EH (cell line): Measurements from ENCODE around the gene PNKP.

Experiments
- DNase-seq: peaks from one replicate; pipeline ENCODE4 v3.0.0-alpha.2; 2015; ENCODE audit warnings: low read depth

PNKP gene

DNA sequence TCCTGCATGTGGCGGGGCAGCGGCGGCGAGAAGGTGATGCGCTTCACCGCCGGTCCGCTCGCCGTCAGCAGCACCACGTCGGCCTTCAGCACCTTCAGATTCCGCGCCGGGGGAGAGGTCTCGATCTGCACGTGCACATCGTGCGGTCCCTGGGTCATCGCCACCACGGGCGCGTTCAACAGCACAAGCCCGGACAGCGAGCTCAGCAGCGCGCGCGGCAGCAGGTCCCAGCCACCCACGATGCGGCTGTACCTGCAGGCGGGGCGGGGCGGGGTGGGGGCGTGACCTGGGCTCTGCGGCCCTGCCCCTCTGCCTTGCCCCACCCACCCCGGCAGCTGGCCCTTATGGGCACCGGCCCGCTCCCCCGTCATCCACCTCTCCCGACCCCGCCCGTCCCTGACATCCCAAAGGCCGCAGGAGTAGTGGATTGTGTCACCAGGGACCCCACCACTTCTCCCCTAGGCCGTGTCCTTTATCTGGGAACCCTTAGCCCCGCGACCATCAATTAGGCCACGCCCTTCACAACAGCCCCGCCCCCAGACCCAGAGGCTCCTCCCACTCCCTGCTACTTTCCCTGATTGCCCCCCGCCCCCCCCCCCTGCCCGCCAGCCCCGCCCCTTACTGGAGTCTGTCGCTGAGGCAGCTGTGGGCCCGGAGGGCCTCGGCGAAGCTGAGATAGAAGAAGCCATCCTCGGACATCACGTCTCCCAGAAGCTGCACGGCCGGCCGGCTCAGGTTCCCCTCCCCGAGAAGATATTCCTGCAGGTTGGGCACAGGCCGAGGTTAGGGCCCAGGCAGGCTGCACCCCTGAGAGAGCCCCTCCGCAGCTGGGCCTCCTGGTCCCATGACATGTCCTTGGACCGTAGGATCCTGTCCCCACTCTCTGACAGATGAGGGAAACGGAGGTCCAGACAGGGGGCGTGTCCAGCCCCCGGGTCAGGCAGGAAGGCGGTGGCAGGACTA is 23.3 kb upstream of the PNKP start:
- DNase-seq, result peak; percentile 24

DNA sequence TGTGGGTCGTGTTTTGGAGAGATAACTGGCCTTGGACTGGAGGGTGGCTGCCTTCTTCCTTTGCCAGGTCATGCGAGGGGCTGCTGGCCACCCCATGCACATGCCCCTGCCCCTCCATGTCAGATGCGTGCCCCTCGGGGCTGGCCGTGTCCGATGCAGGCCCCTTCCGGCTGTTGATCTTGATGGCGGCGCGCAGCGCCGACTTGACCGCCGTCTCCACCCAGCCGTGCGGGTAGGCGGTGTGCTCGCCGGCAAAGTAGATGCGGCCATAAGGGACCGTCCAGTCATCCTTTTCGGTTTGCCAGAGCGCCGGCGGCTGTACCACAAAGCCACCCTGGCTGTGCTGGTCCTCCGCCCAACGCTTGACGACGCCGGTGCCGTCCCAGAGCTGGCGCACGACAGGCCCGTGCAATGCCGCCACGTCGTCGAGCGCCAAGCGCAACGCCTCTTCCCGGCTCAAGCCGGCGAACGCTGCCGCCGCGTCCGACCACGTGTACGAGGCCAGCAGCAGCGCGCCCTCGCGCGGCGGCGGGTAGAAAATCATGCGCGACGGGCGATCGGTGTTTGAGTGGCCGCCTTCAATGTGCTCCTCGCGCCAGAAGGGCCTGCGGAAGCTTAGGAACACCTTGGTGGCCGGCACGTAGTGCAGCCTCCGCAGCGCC is 22.4 kb upstream of the PNKP start:
- peak; percentile 61 for DNase-seq

DNA sequence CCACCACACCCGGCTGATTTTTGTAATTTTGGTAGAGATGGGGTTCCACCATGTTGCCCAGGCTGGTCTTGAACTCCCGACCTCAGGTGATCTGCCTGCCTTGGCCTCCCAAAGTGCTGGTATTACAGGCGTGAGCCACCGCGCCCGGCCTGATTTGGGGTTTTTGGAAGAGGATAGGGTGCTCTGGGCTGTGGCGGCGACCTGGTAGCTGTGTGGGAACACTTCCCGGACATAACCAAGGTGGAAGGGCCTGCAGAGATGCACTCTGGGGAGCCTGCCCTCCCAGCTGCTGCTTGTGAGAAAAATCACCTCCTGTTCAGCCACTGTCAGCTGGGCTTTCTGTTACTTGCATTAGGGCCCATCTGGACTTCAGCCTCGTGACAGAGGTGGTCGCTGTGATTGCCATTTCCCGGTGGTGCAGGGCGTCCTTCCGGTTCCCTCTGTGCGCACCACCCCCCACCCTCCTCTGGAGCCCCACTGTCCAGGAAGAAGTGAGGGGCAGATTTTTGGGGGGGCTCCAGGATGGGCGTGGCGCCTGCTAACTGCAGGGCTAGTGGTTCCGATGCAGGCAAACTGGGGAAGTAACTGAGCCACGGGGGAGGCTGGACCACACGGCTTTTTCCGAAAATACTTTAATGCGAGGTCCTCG is 21.8 kb upstream of the PNKP start:
- DNase-seq, result no peak

- DNase-seq, result no peak
Measured at GRCh38 chr19:49888510-49888824, 21.1 kb upstream of the PNKP start.

- no peak for DNase-seq
Measured at GRCh38 chr19:49887665-49888509, 20.5 kb upstream of the PNKP start.

DNA sequence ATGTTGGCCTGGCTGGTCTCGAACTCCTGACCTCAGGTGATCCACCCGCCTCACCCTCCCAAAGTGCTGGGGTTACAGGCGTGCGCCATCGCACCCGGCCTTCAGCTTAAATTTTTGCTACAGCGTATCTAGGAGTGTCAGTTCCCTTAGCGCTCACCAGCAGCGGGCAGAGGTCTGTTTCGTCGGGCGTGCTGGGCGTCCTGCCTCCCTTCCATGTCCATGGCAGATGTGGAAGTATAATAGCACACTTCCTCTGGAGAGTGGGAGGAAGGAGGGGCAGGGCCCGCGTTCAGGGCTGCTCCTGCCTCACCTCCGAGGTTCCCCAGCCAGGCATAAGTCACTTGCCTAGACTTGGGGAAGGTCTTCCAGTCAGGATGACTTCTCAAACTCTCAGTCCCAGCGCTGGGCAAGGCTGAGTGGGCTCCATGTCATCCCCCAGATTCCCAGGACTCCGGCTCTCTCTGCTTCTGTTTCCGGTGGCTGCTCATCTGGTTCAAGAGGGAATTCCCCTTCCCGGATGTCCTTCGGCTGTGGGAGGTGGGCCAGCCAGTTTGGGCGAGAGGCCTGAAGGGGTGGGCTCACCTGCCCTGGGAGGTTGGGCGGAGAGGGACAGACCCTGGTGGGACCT is 19.8 kb upstream of the PNKP start:
- DNase-seq, result no peak

- DNase-seq, result no peak
Measured at GRCh38 chr19:49884760-49885159, 17.4 kb upstream of the PNKP start.

- DNase-seq, result no peak
Measured at GRCh38 chr19:49884109-49884508, 16.7 kb upstream of the PNKP start.

DNA sequence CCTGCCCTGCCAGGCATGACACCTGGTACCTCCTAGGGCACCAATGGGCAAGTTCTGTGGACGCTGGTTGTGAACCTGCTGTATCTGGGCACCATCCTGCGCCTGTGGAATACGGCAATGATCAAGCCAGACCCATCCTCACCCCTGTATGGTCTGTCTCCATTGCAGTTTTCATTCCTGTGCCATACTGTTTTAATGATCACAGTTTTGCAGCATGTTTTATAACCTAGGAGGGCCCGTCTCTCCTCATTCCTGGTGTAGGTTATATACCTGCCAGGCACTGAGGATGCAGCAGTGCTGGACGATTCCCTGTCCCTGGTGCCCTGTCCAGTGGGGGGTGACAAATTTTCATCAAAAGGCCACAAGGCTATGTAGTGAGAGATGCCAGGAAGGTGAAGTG is 15.7 kb upstream of the PNKP start:
- DNase-seq, result no peak

- no peak for DNase-seq
Measured at GRCh38 chr19:49882643-49883042, 15.3 kb upstream of the PNKP start.

DNA sequence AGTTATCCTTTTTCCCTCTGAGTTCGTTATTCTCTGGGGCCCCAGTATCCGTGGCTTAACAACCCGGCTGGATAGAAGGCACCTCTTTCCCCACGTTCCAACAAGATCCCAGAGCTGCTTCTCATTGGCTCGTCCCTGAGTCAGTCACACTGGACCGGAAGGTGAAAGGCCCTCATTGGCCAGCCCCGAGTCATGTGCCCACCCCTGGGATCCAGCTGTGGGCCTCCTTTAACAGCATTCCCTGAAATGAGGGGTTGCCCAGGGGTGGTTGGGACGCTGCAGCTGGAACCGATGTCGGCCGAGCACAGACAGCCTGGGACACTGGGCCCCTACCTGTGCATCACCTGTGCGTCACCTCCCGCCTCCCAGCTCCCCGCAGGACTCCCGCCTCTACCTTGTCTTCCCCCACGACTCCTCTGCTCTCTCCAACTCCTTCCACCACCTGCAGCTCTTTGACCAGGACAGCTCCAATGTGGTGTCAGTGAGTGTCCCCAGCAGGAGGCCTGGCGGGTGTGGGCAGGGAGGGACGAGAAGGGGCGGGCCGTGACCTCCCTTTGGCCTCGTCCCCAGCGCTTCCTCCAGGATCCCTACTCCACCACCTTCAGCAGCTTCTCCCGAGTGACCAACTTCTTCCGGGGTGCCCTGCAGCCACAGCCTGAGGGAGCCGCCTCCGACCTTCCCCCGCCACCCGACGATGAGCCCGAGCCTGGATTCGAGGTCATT is 14.5 kb upstream of the PNKP start:
- peak; percentile 25 for DNase-seq

GRCh38 chr19:49881186-49881585 is 13.8 kb upstream of the PNKP start:
- no peak for DNase-seq

DNA sequence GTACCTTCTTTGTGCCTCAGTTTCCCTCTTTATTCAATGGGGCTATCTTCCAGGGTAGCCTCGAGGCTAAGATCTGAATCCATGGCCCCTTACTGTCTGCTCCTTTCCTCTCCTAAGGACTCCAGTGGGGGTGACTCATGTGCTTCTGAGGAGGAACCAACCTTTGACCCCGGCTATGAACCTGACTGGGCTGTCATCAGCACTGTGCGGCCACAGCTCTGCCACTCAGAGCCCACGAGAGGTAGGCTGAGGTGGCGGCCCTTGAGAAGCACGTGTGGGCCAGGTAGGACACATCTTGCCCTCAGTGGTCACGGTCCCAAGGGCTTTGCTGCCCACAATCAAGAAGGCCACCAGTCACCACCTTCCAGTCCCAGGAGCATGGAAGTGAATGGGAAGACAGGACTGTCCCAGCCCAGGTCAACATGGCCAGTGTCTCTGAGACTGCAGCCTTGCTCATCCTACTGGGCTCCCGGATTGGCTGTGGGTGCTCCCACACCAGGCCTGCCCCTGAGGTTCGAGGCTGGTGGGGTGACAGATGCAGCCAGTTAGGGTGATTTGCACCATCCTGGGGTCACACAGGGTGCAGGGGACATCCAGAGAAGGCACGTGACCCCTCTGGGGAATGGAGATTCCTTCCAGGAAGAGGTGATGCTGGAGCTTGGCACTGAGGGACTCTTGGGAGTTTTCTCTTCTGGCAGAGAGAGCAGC is 12.9 kb upstream of the PNKP start:
- DNase-seq, result no peak

- no peak for DNase-seq
Measured at GRCh38 chr19:49879243-49879963, 12.0 kb upstream of the PNKP start.

GRCh38 chr19:49878744-49879070 is 11.3 kb upstream of the PNKP start:
- no peak for DNase-seq

DNA sequence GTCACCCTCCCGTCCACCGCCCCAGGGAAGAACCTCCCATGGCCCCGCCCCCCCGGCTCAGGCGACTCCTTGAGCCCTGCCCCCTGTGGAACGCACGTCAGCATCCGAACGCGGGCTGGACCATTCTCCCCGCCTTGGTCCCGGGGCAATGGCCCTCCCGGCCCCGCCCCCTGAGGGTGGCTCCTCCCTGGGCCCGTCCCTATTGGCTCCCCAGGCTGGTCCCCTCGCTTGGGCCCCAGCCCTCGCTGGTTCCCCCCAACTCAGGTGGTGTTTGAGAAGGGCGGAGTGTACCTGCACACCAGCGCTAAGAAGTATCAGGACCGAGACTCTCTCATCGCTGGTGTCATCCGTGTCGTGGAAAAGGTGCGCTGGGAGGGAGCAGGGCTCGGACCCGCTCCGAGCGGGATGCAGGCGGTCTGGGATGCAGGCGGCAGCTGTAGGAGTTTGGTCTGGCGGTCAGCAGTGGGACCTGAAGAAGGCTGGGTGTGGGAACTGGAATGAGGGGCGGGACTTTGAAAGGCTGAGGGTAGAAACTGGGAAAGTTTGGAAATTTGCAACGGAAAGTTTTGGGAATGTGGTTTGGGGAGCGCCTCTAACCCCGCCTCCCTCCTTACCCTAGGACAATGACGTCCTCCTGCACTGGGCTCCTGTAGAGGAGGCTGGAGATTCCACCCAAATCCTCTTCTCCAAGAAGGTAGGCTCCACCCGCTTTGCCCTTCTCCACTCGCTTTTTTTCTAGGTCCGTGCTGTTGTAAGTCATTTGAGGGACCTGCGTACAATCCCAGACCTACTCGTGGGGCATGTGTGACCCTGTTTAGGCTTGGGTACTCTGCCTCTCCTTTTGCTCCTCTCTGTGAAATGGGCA is 10.7 kb upstream of the PNKP start:
- peak; percentile 97 for DNase-seq

DNA sequence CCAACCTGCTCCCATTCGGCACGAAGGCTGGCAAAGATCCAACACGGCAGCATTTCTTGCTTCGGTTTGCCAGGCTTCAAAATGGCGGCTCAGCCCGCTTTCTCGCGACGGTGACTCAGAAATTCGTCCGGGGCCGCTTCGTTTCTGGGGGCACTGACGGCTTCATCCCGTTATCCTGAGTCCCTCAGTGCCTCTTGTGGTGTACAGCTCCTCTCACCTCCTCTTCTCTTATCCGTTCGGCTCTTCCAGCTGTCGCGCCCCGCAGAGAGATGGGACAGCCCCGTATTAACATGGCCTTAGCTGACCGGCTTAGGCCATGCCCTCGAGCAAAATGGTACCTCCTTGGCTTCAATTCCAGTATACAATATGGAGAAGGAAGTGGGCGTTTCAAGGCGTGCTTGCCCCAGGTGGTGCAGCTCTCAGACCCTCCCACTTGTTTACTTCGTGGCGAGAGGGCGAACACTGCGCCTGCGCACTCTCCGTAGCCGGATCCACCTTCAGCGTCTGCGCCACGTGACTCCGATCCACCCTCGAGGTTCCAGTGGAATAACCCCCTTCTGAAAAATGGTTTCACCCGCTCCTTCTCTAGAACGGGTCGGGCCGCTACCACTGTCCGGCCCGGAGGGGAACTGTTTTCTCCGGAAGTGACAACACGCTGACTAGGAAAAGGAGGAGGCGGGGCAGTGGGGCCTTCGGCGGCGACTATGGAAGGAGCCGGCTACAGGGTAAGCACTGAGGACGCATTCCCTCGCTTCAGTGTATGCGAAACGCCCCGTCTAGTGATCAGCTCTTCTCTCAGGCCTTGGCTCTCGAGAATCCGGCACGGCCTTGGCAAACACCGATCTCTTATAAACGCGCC is 9.9 kb upstream of the PNKP start, which contains the start of the genes AKT1S1 and TBC1D17:
Gene AKT1S1, minus strand, starts transcription at position 336 of the 859 bp plus-strand sequence. CDS start 4,060 bp downstream, outside the sequence.
Gene TBC1D17, plus strand, starts transcription at position 683 of the 859 bp plus-strand sequence. Its CDS starts 22 bp downstream, at position 705.
- DNase-seq, result peak; percentile 100
